Fibroblast of lung (primary cell): ENCODE data around the gene IL4. TPM values are rescaled to one million over a fixed set of nuclear protein-coding genes. Genes with fewer than 3 reads are reported as not detected.

Experiments
- DNase-seq, 2 donors: peaks; one replicate each; pipeline versions ENCODE4 v3.0.0 to v3.0.0-alpha.2; 2010; ENCODE audit warnings: low read depth in 2 of 2
- H2AFZ ChIP-seq: 2 replicates; pipeline ENCODE4 v1.5.1; 2012; ENCODE audit warnings: low read length, control low read depth, inconsistent platforms
- H3K27ac ChIP-seq: 2 replicates; pipeline ENCODE4 v1.5.1; 2011; ENCODE audit warnings: low read length, control low read depth; ENCODE audit not compliant: insufficient read depth
- H3K27me3 ChIP-seq: 2 replicates; pipeline ENCODE4 v1.5.1; 2011; ENCODE audit warnings: mild to moderate bottlenecking, low read length; ENCODE audit not compliant: control insufficient read depth, insufficient read depth
- H3K36me3 ChIP-seq: 2 replicates; pipeline ENCODE4 v1.5.1; 2011; ENCODE audit warnings: low read length; ENCODE audit not compliant: control insufficient read depth, insufficient read depth
- H3K4me1 ChIP-seq: 2 replicates; pipeline ENCODE4 v1.5.1; 2011; ENCODE audit warnings: low read length; ENCODE audit not compliant: control insufficient read depth, insufficient read depth; ENCODE audit errors: extremely low read depth
- H3K4me2 ChIP-seq: 2 replicates; pipeline ENCODE4 v1.5.1; 2011; ENCODE audit warnings: low read length, control low read depth; ENCODE audit not compliant: insufficient read depth; ENCODE audit errors: extremely low read depth
- H3K4me3 ChIP-seq, 4 experiments: fragments of 200-600 bp in 1 of 4; sonication (generic) in 1 of 4; replicated peaks in 1 of 4; 2 replicates each; pipeline ENCODE4 v1.5.1; 2011 to 2016; ENCODE audit warnings: low read length in 4 of 4, low read depth in 3 of 4, mild to moderate bottlenecking in 3 of 4, control low read depth in 2 of 4, inconsistent platforms in 1 of 4, mixed read lengths in 1 of 4; ENCODE audit not compliant: insufficient read depth in 1 of 4; ENCODE audit errors: control extremely low read depth in 1 of 4
- H3K79me2 ChIP-seq: 2 replicates; pipeline ENCODE4 v1.5.1; 2012; ENCODE audit warnings: mild to moderate bottlenecking, low read length, inconsistent platforms; ENCODE audit not compliant: control insufficient read depth, insufficient read depth
- H3K9ac ChIP-seq: 2 replicates; pipeline ENCODE4 v1.5.1; 2011; ENCODE audit warnings: mild to moderate bottlenecking, low read length, control low read depth; ENCODE audit not compliant: insufficient read depth
- H3K9me3 ChIP-seq: 2 replicates; pipeline ENCODE4 v1.5.1; 2012; ENCODE audit warnings: low read depth, low read length; ENCODE audit not compliant: control insufficient read depth, insufficient read depth
- H4K20me1 ChIP-seq: 2 replicates; pipeline ENCODE4 v1.5.1; 2011; ENCODE audit warnings: low read length; ENCODE audit not compliant: control insufficient read depth, insufficient read depth; ENCODE audit errors: extremely low read depth
- CTCF ChIP-seq, 2 donors: IDR thresholded peaks in 1 of 2; conservative IDR thresholded peaks in 1 of 2; 1 replicate in 1 of 2; 2 replicates in 1 of 2; pipeline ENCODE4 v1.5.1; 2011 to 2012; ENCODE audit warnings: low read length in 2 of 2, control low read depth in 1 of 2, inconsistent platforms in 1 of 2, low read depth in 1 of 2, mild to moderate bottlenecking in 1 of 2
- EZH2 ChIP-seq: IDR thresholded peaks from 2 replicates; pipeline ENCODE4 v1.5.1; 2012; ENCODE audit warnings: low read length, control low read depth, mild to moderate bottlenecking; ENCODE audit errors: missing control alignments
- polyA plus RNA-seq, 2 donors: library from polyadenylated mRNA; depleted of rRNA in 1 of 2; stranded (reverse) in 1 of 2; unstranded in 1 of 2; fragments of >200 nt; gene quantifications; 2 replicates each; pipeline ENCODE4 v1.2.1, GENCODE V29; 2011 to 2012; ENCODE audit warnings: missing spikeins in 1 of 2
- total RNA-seq: library from RNA; depleted of rRNA; stranded (reverse); fragments of >200 nt; gene quantifications from 2 replicates; pipeline ENCODE4 v1.2.1, GENCODE V29; 2014

The IL4 gene
- total and polyA plus RNA-seq, 2 donors (not counting 1 experiment from before 2014, with no cell fraction given): not detected

GRCh38 chr5:132665574-132666080 lies 8.2 kb upstream of the IL4 start:
- H3K9me3 ChIP-seq: no peaks in the 10 kb centered on the region
- H3K79me2 ChIP-seq: no peaks in the 10 kb centered on the region
- no peak for DNase-seq
- TF ChIP-seq CTCF (conservative IDR thresholded peaks at IDR 0.05 in 1 of 2, IDR thresholded peaks at IDR 0.05 in 1 of 2; ENCODE audit: low read depth in 1 of 2, low read length in 2 of 2): no peak
- no peak for TF ChIP-seq EZH2
- H2AFZ ChIP-seq: no peak overlapping the region
- no peaks in the 10 kb centered on the region for H3K36me3 ChIP-seq
- no peak overlapping the region for H3K9ac ChIP-seq
- H4K20me1 ChIP-seq: no peaks in the 10 kb centered on the region
- H3K27ac ChIP-seq: no peak overlapping the region
- no peaks in the 10 kb centered on the region for H3K27me3 ChIP-seq
- peaks cover 2% of the 10 kb centered on the region for H3K4me1 ChIP-seq
- H3K4me3 ChIP-seq: no peak overlapping the region
- no peak overlapping the region for H3K4me2 ChIP-seq

GRCh38 chr5:132666310-132667123 lies 7.3 kb upstream of the IL4 start:
- H3K4me3 ChIP-seq: no peak overlapping the region
- H3K4me2 ChIP-seq: no peak overlapping the region
- no peaks in the 10 kb centered on the region for H3K9me3 ChIP-seq
- H2AFZ ChIP-seq: no peak overlapping the region
- H3K27me3 ChIP-seq: no peaks in the 10 kb centered on the region
- no peaks in the 10 kb centered on the region for H3K79me2 ChIP-seq
- H4K20me1 ChIP-seq: no peaks in the 10 kb centered on the region
- H3K27ac ChIP-seq: no peak overlapping the region
- no peaks in the 10 kb centered on the region for H3K36me3 ChIP-seq
- TF ChIP-seq EZH2: no peak
- TF ChIP-seq CTCF (conservative IDR thresholded peaks at IDR 0.05 in 1 of 2, IDR thresholded peaks at IDR 0.05 in 1 of 2; ENCODE audit: low read depth in 1 of 2, low read length in 2 of 2): no peak
- no peak for DNase-seq
- H3K4me1 ChIP-seq: peaks cover 2% of the 10 kb centered on the region
- H3K9ac ChIP-seq: no peak overlapping the region

GRCh38 chr5:132667309-132667708 lies 6.5 kb upstream of the IL4 start:
- Histone ChIP-seq H3K9me3 (no peaks in the 10 kb centered on the region), H3K79me2 (no peaks in the 10 kb centered on the region), H4K20me1 (no peaks in the 10 kb centered on the region), H2AFZ (no peak overlapping the region), H3K9ac (no peak overlapping the region), H3K36me3 (no peaks in the 10 kb centered on the region), H3K27me3 (no peaks in the 10 kb centered on the region), H3K27ac (no peak overlapping the region), H3K4me2 (no peak overlapping the region), H3K4me3 (no peak overlapping the region), H3K4me1 (peaks cover 2% of the 10 kb centered on the region)
- no peak for DNase-seq
- no peak for TF ChIP-seq EZH2
- TF ChIP-seq CTCF (conservative IDR thresholded peaks at IDR 0.05 in 1 of 2, IDR thresholded peaks at IDR 0.05 in 1 of 2; ENCODE audit: low read depth in 1 of 2, low read length in 2 of 2): no peak
